Astrocyte (in vitro differentiated cells and primary cell): ENCODE measurements around the gene LIME1.

ENCODE experiments used
- EZH2 ChIP-seq: IDR thresholded peaks from 2 replicates; pipeline ENCODE4 v1.6.1; 2012; ENCODE audit warnings: mild to moderate bottlenecking, low read length, inconsistent platforms; ENCODE audit not compliant: insufficient read depth
- TF ChIP-seq, protein P1 (sequence below): IDR thresholded peaks from 2 replicates; pipeline ENCODE4 v1.5.1; 2011; ENCODE audit warnings: low read depth, mild to moderate bottlenecking, inconsistent platforms, low read length, moderate library complexity; ENCODE audit not compliant: insufficient read depth

DNA sequence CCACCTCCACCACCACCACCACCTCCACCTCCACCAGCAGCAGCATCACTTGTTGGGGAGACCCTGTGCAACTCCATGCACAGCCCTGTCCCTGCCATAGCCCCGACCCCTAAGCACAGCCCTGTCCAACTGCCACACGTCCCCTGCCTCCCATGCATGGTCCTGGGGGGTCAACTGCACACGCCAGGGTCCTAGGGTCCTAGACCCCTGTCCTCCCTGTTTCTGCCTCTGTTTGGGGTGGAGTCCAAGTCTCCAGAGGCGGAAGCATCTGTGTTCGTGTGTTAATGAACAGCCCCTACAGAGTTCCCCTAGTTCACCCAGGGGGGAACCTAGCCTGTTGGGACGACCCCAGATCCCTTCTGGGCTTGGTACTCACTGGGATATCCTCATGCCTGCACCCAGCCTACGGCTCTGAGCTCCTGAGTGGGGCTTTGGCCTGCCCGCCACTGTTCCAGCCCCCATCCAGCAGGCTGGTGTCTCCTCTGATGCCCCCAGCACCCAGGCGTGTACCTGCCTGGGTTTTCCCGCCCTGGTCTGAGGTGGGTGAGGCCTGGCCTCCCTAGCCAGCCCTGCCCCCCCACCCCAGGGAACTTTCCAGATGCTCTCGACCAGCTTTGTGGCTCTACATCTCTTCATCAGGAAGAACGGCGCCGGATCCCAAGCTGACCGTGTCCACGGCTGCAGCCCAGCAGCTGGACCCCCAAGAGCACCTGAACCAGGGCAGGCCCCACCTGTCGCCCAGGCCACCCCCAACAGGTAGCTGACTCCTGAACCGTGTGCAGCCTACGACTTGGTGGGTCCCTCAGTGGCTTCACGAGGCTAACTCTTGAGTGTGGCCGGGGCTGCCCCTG, 42.5 kb upstream of the LIME1 start:
- TF ChIP-seq, protein P1, sequence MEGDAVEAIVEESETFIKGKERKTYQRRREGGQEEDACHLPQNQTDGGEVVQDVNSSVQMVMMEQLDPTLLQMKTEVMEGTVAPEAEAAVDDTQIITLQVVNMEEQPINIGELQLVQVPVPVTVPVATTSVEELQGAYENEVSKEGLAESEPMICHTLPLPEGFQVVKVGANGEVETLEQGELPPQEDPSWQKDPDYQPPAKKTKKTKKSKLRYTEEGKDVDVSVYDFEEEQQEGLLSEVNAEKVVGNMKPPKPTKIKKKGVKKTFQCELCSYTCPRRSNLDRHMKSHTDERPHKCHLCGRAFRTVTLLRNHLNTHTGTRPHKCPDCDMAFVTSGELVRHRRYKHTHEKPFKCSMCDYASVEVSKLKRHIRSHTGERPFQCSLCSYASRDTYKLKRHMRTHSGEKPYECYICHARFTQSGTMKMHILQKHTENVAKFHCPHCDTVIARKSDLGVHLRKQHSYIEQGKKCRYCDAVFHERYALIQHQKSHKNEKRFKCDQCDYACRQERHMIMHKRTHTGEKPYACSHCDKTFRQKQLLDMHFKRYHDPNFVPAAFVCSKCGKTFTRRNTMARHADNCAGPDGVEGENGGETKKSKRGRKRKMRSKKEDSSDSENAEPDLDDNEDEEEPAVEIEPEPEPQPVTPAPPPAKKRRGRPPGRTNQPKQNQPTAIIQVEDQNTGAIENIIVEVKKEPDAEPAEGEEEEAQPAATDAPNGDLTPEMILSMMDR: no peak
- no peak for TF ChIP-seq EZH2
